Central memory CD8-positive, alpha-beta T cell (primary cell): Measurements from ENCODE around the gene PTPRG.
"Not testable (repeated sequence)": the region's sequence is repeated elsewhere in the genome, so short reads cannot be mapped to it uniquely, and the experiment has no call there.

Source experiments
- ATAC-seq: fragments of 150-1000 bp; cut with Tn5 transposase; replicated peaks from 2 replicates; pipeline ENCODE4 v1.10.0; 2022; ENCODE audit warnings: mild to moderate bottlenecking, moderate FRiP score, moderate number of reproducible peaks; ENCODE audit not compliant: poor library complexity, severe bottlenecking; ENCODE audit errors: extremely low read depth
- DNase-seq, 2 donors: peaks; one replicate each; pipeline ENCODE4 v3.0.0; 2021; ENCODE audit warnings: low spot score in 2 of 2
- H3K27ac Mint-ChIP-seq: one replicate; pipeline ENCODE4 v1.8.0; 2022; ENCODE audit warnings: low read depth, mild to moderate bottlenecking, moderate library complexity, mixed read lengths
- H3K27me3 Mint-ChIP-seq: one replicate; pipeline ENCODE4 v1.8.0; 2022; ENCODE audit warnings: mixed read lengths
- H3K36me3 Mint-ChIP-seq: one replicate; pipeline ENCODE4 v1.8.0; 2022; ENCODE audit warnings: mild to moderate bottlenecking, moderate library complexity, mixed read lengths; ENCODE audit not compliant: insufficient read depth
- H3K4me1 Mint-ChIP-seq: one replicate; pipeline ENCODE4 v1.8.0; 2022; ENCODE audit warnings: mixed read lengths
- H3K4me3 Mint-ChIP-seq: one replicate; pipeline ENCODE4 v1.8.0; 2022; ENCODE audit warnings: mild to moderate bottlenecking, moderate library complexity, mixed read lengths
- H3K9me3 Mint-ChIP-seq: one replicate; pipeline ENCODE4 v1.8.0; 2022; ENCODE audit warnings: mixed read lengths

The PTPRG gene

DNA sequence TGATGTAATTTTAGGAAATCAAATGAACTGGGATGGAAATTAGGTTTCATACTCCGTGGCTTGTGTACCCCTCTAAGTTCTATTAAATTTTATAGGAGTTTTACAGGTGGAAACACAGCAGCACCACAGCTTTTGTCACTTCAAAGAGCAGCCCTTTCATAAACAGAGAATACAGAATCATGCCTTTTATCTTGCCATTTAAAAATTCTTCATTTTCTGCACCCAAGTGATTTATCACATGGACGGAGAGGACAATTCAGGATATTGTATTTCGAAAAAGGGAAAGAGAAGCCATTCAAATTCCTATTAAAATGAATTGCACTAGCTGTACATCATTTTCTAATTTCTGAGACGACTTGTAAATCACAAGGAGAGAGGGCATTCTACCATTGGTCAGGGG lies 245.4 kb downstream of the PTPRG start:
- Mint-ChIP-seq H3K27ac (no peak overlapping the region), H3K36me3 (no peaks in the 10 kb centered on the region)

DNA sequence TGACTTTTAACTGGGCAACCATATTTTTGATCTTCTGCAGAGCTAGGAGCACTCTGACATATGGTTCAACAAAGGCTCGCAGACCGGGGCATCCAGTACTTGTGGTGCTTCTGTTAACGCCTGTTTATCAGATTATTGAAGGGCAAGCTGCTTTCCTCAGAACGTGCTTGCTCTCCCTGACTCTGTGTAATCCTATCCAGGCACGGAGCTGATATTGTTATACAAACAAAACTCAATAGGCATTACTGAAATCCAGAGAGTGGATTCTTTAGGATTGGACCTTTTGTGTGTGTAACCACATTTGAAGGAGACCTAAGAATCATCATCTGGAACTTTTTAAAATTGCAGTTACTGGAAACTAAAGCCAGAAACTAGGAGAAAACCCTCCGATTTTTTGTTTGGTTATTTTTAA lies 246.5 kb downstream of the PTPRG start:
- no peak overlapping the region for H3K27ac Mint-ChIP-seq
- ATAC-seq (no peak), DNase-seq (no peak)
- H3K4me1 Mint-ChIP-seq, result no peaks in the 10 kb centered on the region
- no peaks in the 10 kb centered on the region for H3K9me3 Mint-ChIP-seq
- no peaks in the 10 kb centered on the region for H3K27me3 Mint-ChIP-seq
- H3K4me3 Mint-ChIP-seq, result no peak overlapping the region
- H3K36me3 Mint-ChIP-seq, result no peaks in the 10 kb centered on the region

More for the DNA sequence above, 245.4 kb downstream of the PTPRG start:
- Mint-ChIP-seq H3K27me3 (no peaks in the 10 kb centered on the region), H3K4me3 (no peak overlapping the region), H3K9me3 (no peaks in the 10 kb centered on the region), H3K4me1 (no peaks in the 10 kb centered on the region)
- no peak for ATAC-seq
- DNase-seq, result no peak

DNA sequence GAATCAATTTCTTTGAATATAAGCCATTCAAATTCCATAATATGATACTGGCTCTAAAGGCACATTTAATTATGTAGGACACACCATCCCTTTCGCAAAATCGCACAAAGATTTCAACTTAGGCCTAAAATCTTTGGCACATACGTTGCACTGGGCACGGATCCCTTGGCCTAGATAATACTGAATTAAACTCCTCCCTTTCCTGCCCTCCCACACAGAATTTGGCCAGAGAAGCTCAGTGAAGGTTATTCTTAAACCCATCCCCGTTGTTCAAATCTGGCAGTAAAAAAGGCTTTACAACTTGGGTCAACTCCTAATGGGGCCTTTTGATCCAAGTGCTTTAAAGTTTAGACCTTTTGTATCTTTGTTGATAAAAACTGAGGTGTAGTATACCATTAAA lies 247.2 kb downstream of the PTPRG start:
- no peaks in the 10 kb centered on the region for H3K27me3 Mint-ChIP-seq
- DNase-seq, result no peak

DNA sequence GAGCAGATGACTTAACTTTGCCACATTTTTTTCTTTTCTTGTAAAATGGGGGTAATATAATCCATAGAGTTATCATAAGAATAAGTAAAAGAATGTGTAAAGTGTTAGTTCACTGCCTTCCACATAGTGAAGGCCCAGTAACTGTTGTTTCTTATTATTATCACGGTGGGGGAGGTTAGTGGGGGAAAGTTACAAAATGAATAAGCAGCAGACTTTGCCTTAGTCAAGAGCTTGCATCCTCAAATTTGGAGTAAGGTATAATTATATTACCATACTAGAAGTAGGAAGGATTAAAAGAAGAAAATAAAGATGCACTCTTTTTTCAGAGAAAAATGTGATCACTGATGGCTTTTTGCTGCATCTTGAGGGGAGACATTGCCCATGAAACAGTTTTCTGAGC lies 247.6 kb downstream of the PTPRG start:
- Mint-ChIP-seq H3K36me3 (no peaks in the 10 kb centered on the region), H3K27me3 (no peaks in the 10 kb centered on the region), H3K4me3 (no peak overlapping the region), H3K27ac (no peak overlapping the region), H3K4me1 (no peaks in the 10 kb centered on the region), H3K9me3 (no peaks in the 10 kb centered on the region)
- no peak for ATAC-seq
- DNase-seq, result no peak

More for the DNA sequence above, 247.2 kb downstream of the PTPRG start:
- H3K4me3 Mint-ChIP-seq, result no peak overlapping the region
- no peak overlapping the region for H3K27ac Mint-ChIP-seq
- no peak for ATAC-seq
- H3K4me1 Mint-ChIP-seq, result no peaks in the 10 kb centered on the region
- no peaks in the 10 kb centered on the region for H3K36me3 Mint-ChIP-seq
- no peaks in the 10 kb centered on the region for H3K9me3 Mint-ChIP-seq

DNA sequence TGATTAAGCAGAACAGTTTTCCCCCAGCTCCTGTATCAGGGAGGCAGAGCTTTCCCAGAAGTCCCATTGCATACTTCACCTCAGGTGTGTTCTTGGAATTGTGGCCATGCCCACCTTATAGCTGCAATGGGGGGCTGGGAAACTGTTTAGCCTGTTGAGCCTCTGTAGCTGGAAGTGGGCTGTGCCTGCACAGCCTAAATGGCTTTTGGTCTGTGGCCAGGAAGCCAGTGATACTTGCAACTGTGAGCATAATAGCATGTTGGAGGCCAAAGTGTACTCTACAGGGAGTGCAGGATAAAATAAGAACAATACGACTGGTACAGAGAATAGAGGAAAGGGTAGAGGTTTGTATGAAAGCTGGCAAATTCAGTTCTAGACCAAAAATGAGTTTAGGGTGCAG lies 248.5 kb downstream of the PTPRG start:
- DNase-seq (no peak), ATAC-seq (no peak)
- Mint-ChIP-seq H3K4me3 (no peak overlapping the region), H3K36me3 (no peaks in the 10 kb centered on the region), H3K27ac (no peak overlapping the region), H3K27me3 (no peaks in the 10 kb centered on the region), H3K9me3 (no peaks in the 10 kb centered on the region), H3K4me1 (no peaks in the 10 kb centered on the region)

DNA sequence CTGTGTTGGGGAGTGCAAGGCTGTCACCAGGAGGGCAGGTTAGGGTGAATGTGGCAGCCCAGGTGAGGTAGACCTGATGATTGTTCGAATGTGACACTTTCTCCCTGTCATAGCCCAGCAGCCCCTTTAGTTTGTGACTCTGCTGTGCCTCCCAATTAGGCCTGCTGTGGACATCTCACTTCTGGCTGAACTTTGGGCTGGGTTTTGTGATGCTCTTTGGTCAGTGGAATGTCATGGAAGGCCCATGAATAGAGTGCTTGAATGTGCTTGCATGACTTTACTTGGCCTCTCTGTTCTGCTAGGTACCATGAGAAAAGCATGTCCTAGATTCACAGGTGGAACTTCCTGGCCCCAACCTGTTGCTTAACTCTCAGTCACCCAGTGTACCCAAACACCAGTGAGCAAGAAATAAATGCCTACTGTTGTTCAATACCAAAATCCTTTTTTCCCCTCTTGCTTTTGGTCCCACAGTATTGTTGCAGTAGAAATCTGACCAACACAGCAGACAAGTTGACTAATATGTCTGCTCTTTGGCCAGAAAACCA lies 249.7 kb downstream of the PTPRG start:
- Mint-ChIP-seq H3K4me1 (no peaks in the 10 kb centered on the region), H3K36me3 (no peaks in the 10 kb centered on the region), H3K27ac (no peak overlapping the region), H3K4me3 (no peak overlapping the region), H3K9me3 (no peaks in the 10 kb centered on the region), H3K27me3 (no peaks in the 10 kb centered on the region)
- DNase-seq (no peak), ATAC-seq (no peak)

DNA sequence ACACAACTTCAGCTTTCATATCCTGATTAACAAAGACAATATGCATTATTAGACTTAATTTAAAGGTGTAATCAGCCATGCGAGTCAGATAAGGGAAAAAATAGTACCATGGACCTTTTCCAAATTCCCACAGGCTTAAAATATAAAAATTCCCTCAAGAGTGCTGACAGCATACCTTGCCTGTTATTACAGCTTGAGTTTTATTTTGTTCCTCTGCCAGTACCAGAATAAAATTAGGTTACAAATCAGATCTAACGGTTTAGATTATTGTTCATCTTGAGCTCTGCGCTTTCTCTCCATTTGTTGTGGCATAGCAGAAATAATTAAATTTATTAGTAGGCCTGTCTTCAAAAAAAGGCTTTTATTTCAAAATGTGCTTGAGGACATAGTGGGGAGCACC lies 250.3 kb downstream of the PTPRG start:
- no peak for ATAC-seq

DNA sequence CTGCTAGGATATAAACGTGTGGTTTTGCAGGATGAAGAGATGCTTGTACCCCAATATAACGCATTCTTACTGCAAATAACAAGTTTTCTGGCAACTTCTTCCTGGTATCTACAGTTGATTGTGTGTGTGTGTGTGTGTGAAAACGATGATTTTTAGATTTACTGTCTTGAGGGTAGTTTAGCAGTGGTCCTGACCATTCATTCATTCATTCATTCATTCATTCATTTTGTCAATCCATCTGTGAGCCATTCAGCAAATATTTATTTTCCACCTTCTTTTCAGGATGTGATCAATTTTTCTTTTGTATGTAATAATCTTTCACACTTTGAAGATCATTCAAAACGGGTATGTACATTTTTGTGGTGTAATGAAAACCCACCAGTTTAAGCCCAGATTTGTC lies 250.7 kb downstream of the PTPRG start:
- no peak overlapping the region for H3K27ac Mint-ChIP-seq
- DNase-seq, result no peak
- no peak overlapping the region for H3K4me3 Mint-ChIP-seq
- H3K9me3 Mint-ChIP-seq, result no peaks in the 10 kb centered on the region
- H3K27me3 Mint-ChIP-seq, result no peaks in the 10 kb centered on the region
- no peak for ATAC-seq
- no peaks in the 10 kb centered on the region for H3K4me1 Mint-ChIP-seq
- no peaks in the 10 kb centered on the region for H3K36me3 Mint-ChIP-seq

More for the DNA sequence above, 250.3 kb downstream of the PTPRG start:
- Mint-ChIP-seq H3K4me1 (no peaks in the 10 kb centered on the region), H3K4me3 (no peak overlapping the region), H3K27me3 (no peaks in the 10 kb centered on the region), H3K36me3 (no peaks in the 10 kb centered on the region), H3K9me3 (no peaks in the 10 kb centered on the region), H3K27ac (no peak overlapping the region)
- DNase-seq, result no peak

DNA sequence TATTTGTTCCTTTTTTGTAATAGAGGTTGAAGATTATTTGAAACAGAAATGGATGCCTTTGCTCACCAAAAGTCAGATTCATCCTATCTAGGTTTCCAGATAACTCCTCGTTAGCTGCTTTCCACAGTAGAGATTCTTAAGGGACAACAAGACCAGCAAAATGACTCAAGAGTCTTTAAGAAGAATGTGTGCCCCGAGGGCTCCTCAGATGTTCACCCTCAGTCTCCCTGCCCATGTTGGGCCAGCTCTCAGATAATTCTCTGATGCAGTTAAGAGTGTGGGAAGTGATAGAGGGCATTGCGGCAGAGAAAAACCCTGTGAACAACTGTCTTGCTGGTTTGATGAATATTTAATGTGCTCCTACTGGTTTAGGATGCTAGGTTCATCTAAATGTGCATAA lies 251.1 kb downstream of the PTPRG start:
- no peak overlapping the region for H3K4me3 Mint-ChIP-seq
- H3K27me3 Mint-ChIP-seq, result no peaks in the 10 kb centered on the region
- ATAC-seq (no peak), DNase-seq (no peak)
- H3K9me3 Mint-ChIP-seq, result no peaks in the 10 kb centered on the region
- H3K36me3 Mint-ChIP-seq, result no peaks in the 10 kb centered on the region
- no peak overlapping the region for H3K27ac Mint-ChIP-seq
- no peaks in the 10 kb centered on the region for H3K4me1 Mint-ChIP-seq

DNA sequence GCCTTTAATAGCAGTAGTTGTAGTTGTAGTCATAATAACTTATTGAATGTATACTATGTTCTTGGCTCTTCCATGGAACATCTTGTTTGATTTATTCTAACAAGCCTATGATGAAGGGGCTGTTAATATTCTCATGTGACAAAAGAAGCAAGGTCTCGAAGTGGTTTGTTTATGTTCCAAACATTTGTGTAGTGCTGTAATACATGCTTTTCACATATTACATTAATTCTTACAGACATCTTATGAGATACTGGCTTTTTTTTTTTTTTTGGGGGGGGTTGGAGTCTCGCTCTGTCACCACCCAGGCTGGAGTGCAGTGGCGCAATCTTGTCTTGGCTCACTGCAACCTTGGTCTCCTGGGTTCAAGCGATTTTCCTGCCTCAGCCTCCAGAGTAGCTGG lies 252.3 kb downstream of the PTPRG start:
- H3K4me1 Mint-ChIP-seq, result no peaks in the 10 kb centered on the region
- H3K36me3 Mint-ChIP-seq, result no peaks in the 10 kb centered on the region
- H3K27me3 Mint-ChIP-seq, result no peaks in the 10 kb centered on the region
- H3K9me3 Mint-ChIP-seq, result no peaks in the 10 kb centered on the region
- no peak for ATAC-seq
- no peak for DNase-seq
- no peak overlapping the region for H3K4me3 Mint-ChIP-seq
- H3K27ac Mint-ChIP-seq, result no peak overlapping the region

DNA sequence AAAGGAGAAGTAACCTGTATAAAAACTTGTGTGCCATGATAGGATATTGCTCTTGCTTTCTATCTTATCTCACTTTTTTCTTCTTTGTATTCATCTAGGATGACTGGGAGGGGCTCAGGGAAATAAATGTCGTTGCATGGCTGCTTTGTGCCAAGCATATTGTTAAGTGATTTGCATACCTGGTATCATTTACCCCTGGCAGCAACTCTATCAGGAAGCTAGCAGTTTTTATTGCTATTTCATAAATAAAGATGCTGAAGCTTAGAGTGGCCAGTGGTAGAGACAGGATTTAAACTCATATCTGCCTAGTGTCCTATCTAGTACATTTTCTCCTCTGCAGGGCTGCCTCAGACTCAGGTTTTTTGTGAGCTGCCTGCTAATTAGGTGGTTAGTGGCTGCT lies 253.3 kb downstream of the PTPRG start:
- Mint-ChIP-seq H3K27ac (no peak overlapping the region), H3K4me1 (no peaks in the 10 kb centered on the region), H3K27me3 (no peaks in the 10 kb centered on the region), H3K36me3 (no peaks in the 10 kb centered on the region), H3K9me3 (no peaks in the 10 kb centered on the region), H3K4me3 (no peak overlapping the region)
- ATAC-seq, result no peak
- no peak for DNase-seq

DNA sequence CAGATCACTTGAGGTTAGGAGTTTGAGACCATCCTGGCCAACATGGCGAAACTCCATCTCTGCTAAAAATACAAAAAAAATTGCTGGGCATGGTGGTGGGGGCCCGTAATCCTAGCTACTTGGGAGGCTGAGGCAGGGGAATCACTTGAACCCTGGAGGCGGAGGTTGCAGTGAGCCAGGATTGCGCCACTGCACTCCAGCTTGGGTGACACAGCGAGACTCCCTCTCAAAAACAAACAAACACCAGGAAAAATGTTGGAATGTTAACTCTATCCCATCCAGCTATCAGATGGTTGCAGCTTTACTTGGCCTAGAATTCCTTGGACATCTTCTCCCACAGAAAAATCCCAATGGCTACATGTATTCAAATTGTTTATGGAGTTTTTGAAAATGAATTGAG lies 254.9 kb downstream of the PTPRG start:
- not testable (repeated sequence) for H3K4me1 Mint-ChIP-seq, DNase-seq, H3K27ac Mint-ChIP-seq, H3K36me3 Mint-ChIP-seq, H3K9me3 Mint-ChIP-seq, ATAC-seq, H3K4me3 Mint-ChIP-seq, H3K27me3 Mint-ChIP-seq

DNA sequence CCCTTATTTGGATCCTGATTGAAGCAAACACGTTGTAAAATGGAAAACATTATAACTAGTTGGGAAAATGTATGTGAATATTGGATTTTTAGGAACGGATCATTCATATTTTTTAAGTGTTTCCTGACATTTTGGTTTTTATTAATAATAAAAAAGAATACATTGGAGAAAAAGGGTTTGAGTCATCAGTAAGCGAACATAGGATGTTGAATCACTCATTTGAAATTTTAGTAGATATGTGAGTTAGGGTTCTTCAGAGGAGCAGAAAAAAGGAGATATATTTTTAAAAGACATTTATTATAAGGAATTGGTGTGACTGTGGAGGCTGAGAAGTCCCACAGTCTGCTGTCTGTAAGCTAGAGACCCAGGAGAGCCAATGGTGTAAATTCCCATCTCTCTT lies 258.5 kb downstream of the PTPRG start:
- ATAC-seq (no peak), DNase-seq (no peak)
- Mint-ChIP-seq H3K4me1 (no peaks in the 10 kb centered on the region), H3K27me3 (no peaks in the 10 kb centered on the region), H3K9me3 (no peaks in the 10 kb centered on the region), H3K36me3 (no peaks in the 10 kb centered on the region), H3K27ac (no peak overlapping the region), H3K4me3 (no peak overlapping the region)
